Activated CD8-positive, alpha-beta memory T cell treated with anti-CD3 and anti-CD28 coated beads, Interleukin-2, amount 50 U/mL, for 1 hour (primary cell): Measurements from ENCODE around the gene ARHGEF38.

Experiments used
- DNase-seq: peaks from one replicate; pipeline ENCODE4 v3.0.0-alpha.2; 2020; ENCODE audit errors: extremely low read depth

The ARHGEF38 gene

GRCh38 chr4:105551965-105552746, at the start of gene ARHGEF38:
ARHGEF38 (plus strand) TSS chr4:105552620; CDS start chr4:105552766, 146 bp downstream.
- no peak for DNase-seq

- DNase-seq, result no peak
These were observed 48.9 kb upstream of the ARHGEF38 start for GRCh38 chr4:105503484-105503883.

- DNase-seq, result no peak
These were observed 47.7 kb upstream of the ARHGEF38 start for GRCh38 chr4:105504744-105505143.

- DNase-seq, result no peak
These were observed 43.1 kb upstream of the ARHGEF38 start for GRCh38 chr4:105509291-105509690.

GRCh38 chr4:105509714-105510113, 42.7 kb upstream of the ARHGEF38 start:
- DNase-seq, result no peak

- DNase-seq, result no peak
These were observed 42.2 kb upstream of the ARHGEF38 start for GRCh38 chr4:105510245-105510644.

- DNase-seq, result no peak
These were observed 31.3 kb upstream of the ARHGEF38 start for GRCh38 chr4:105520819-105521790.

- DNase-seq, result no peak
These were observed 25.8 kb upstream of the ARHGEF38 start for GRCh38 chr4:105526656-105527055.

- no peak for DNase-seq
These were observed 25.3 kb upstream of the ARHGEF38 start for GRCh38 chr4:105527081-105527480.

GRCh38 chr4:105536601-105537000, 15.8 kb upstream of the ARHGEF38 start:
- no peak for DNase-seq

- no peak for DNase-seq
These were observed 11.0 kb upstream of the ARHGEF38 start for GRCh38 chr4:105541420-105541819.

GRCh38 chr4:105542039-105542438, 10.4 kb upstream of the ARHGEF38 start:
- DNase-seq, result no peak

GRCh38 chr4:105543346-105543745, 9.1 kb upstream of the ARHGEF38 start:
- no peak for DNase-seq

GRCh38 chr4:105543881-105544280, 8.5 kb upstream of the ARHGEF38 start:
- no peak for DNase-seq

- no peak for DNase-seq
These were observed 7.7 kb upstream of the ARHGEF38 start for GRCh38 chr4:105544520-105545286.

GRCh38 chr4:105546086-105546485, 6.3 kb upstream of the ARHGEF38 start:
- DNase-seq, result no peak

- no peak for DNase-seq
These were observed 4.7 kb upstream of the ARHGEF38 start for GRCh38 chr4:105547769-105548168.

GRCh38 chr4:105548483-105548882, 3.9 kb upstream of the ARHGEF38 start:
- no peak for DNase-seq

GRCh38 chr4:105550641-105551040, 1.8 kb upstream of the ARHGEF38 start:
- no peak for DNase-seq

- no peak for DNase-seq
These were observed 3.0 kb downstream of the ARHGEF38 start for GRCh38 chr4:105555409-105555808.

- DNase-seq, result no peak
These were observed 3.8 kb downstream of the ARHGEF38 start for GRCh38 chr4:105556206-105556605.

- no peak for DNase-seq
These were observed 5.9 kb downstream of the ARHGEF38 start for GRCh38 chr4:105558277-105558676.
